HFF-Myc (cell line): ENCODE results near the gene AWAT1.

ENCODE experiments used
- DNase-seq: peaks from one replicate; pipeline ENCODE4 v3.0.0-alpha.2; 2011; ENCODE audit warnings: low read depth; ENCODE audit errors: extremely low read depth
- H3K4me3 ChIP-seq: replicated peaks from 2 replicates; pipeline ENCODE4 v1.5.1; 2011; ENCODE audit warnings: low read depth, mild to moderate bottlenecking, control low read depth, low read length
- CTCF ChIP-seq: IDR thresholded peaks from 2 replicates; pipeline ENCODE4 v1.5.1; 2012; ENCODE audit warnings: mild to moderate bottlenecking, low read depth, low read length, control low read depth; ENCODE audit errors: missing control alignments

The AWAT1 gene

GRCh38 chrX:70247252-70247651 is 12.8 kb downstream of the AWAT1 start:
- DNase-seq, result no peak
- H3K4me3 ChIP-seq, result no peak overlapping the region
- TF ChIP-seq CTCF, result no peak

- no peak for TF ChIP-seq CTCF
- DNase-seq, result no peak
Observed at GRCh38 chrX:70252491-70252890, 18.0 kb downstream of the AWAT1 start.

GRCh38 chrX:70253377-70254062 is 19.1 kb downstream of the AWAT1 start:
- no peak overlapping the region for H3K4me3 ChIP-seq
- DNase-seq, result no peak
- TF ChIP-seq CTCF, result no peak

More at GRCh38 chrX:70252491-70252890, 18.0 kb downstream of the AWAT1 start:
- H3K4me3 ChIP-seq, result no peak overlapping the region

- no peak for DNase-seq
- no peak for TF ChIP-seq CTCF
- H3K4me3 ChIP-seq, result no peak overlapping the region
Observed at GRCh38 chrX:70254063-70254400, 19.6 kb downstream of the AWAT1 start.

- TF ChIP-seq CTCF, result no peak
Observed at GRCh38 chrX:70254909-70255308, 20.5 kb downstream of the AWAT1 start.

GRCh38 chrX:70255452-70255851 is 21.0 kb downstream of the AWAT1 start:
- DNase-seq, result no peak
- no peak for TF ChIP-seq CTCF
- H3K4me3 ChIP-seq, result no peak overlapping the region

More at GRCh38 chrX:70254909-70255308, 20.5 kb downstream of the AWAT1 start:
- no peak overlapping the region for H3K4me3 ChIP-seq
- DNase-seq, result no peak
